Skeletal muscle tissue (tissue), 4 donors: ENCODE results near the gene MRPS30. TPM values are rescaled to one million over a fixed set of nuclear protein-coding genes. Genes with fewer than 3 reads are reported as not detected.
"Not testable (repeated sequence)": the region's sequence is repeated elsewhere in the genome, so short reads cannot be mapped to it uniquely, and the experiment has no call there.

Experiments used
- H3K27ac ChIP-seq: one replicate; pipeline ENCODE4 v1.7.0; 2013; ENCODE audit warnings: mild to moderate bottlenecking, low read depth, low read length, inconsistent platforms
- H3K27me3 ChIP-seq, 3 donors: one replicate each; pipeline ENCODE4 v1.7.0; 2013; ENCODE audit warnings: low read length in 3 of 3; ENCODE audit not compliant: control insufficient read depth in 3 of 3, insufficient read depth in 3 of 3
- H3K36me3 ChIP-seq, 3 donors: one replicate each; pipeline ENCODE4 v1.7.0; 2013; ENCODE audit warnings: low read length in 3 of 3; ENCODE audit not compliant: control insufficient read depth in 3 of 3, insufficient read depth in 3 of 3
- H3K4me1 ChIP-seq, 3 donors: one replicate each; pipeline ENCODE4 v1.7.0; 2013; ENCODE audit warnings: low read length in 3 of 3, mild to moderate bottlenecking in 3 of 3; ENCODE audit not compliant: control insufficient read depth in 3 of 3, insufficient read depth in 3 of 3
- H3K4me3 ChIP-seq, 3 donors: one replicate each; pipeline ENCODE4 v1.7.0; 2013; ENCODE audit warnings: low read length in 3 of 3
- H3K9ac ChIP-seq, 3 donors: one replicate each; pipeline ENCODE4 v1.7.0; 2013; ENCODE audit warnings: low read length in 3 of 3, mild to moderate bottlenecking in 3 of 3, moderate library complexity in 2 of 3, low read depth in 1 of 3
- H3K9me3 ChIP-seq, 3 donors: one replicate each; pipeline ENCODE4 v1.7.0; 2013; ENCODE audit warnings: low read length in 3 of 3; ENCODE audit not compliant: control insufficient read depth in 3 of 3
- total RNA-seq: library from RNA; depleted of rRNA; stranded (reverse); fragments of >200 nt; gene quantifications from one replicate; pipeline ENCODE4 v1.2.3, GENCODE V29; 2014
- donor health status: Osteomylitis.

Gene MRPS30
- total RNA-seq, 1 donor from 2014 or later: 64.7 TPM

GRCh38 chr5:44814761-44815160 lies 6.0 kb downstream of the MRPS30 start:
- peaks cover 10 to 54% (median 49%) of the 10 kb centered on the region in 3 donors for H3K36me3 ChIP-seq
- no peak overlapping the region for H3K27ac ChIP-seq

GRCh38 chr5:44821164-44821563 lies 12.4 kb downstream of the MRPS30 start:
- no peaks in the 10 kb centered on the region for H3K9me3 ChIP-seq
- H3K36me3 ChIP-seq: peaks cover 0 to 23% (median 8%) of the 10 kb centered on the region in 3 donors
- H3K4me1 ChIP-seq: no peaks in the 10 kb centered on the region
- no peak overlapping the region for H3K27ac ChIP-seq
- no peak overlapping the region for H3K9ac ChIP-seq
- no peaks in the 10 kb centered on the region for H3K27me3 ChIP-seq
- H3K4me3 ChIP-seq: no peak overlapping the region

More at GRCh38 chr5:44814761-44815160, 6.0 kb downstream of the MRPS30 start:
- Histone ChIP-seq H3K9me3 (no peaks in the 10 kb centered on the region), H3K4me3 (no peak overlapping the region), H3K4me1 (peaks cover 8 to 12% (median 10%) of the 10 kb centered on the region in 3 donors), H3K27me3 (no peaks in the 10 kb centered on the region), H3K9ac (no peak overlapping the region)

- not testable (repeated sequence) for H3K9me3 ChIP-seq, H3K27me3 ChIP-seq, H3K9ac ChIP-seq, H3K27ac ChIP-seq, H3K36me3 ChIP-seq, H3K4me1 ChIP-seq, H3K4me3 ChIP-seq
These were observed 15.9 kb downstream of the MRPS30 start for GRCh38 chr5:44824662-44825061.

GRCh38 chr5:44827681-44828080 lies 18.9 kb downstream of the MRPS30 start:
- Histone ChIP-seq H3K4me1 (no peaks in the 10 kb centered on the region), H3K4me3 (no peak overlapping the region), H3K9ac (no peak overlapping the region), H3K27ac (no peak overlapping the region), H3K9me3 (no peaks in the 10 kb centered on the region), H3K36me3 (peaks cover 0 to 3% (median 0%) of the 10 kb centered on the region in 3 donors), H3K27me3 (no peaks in the 10 kb centered on the region)

GRCh38 chr5:44828719-44829118 lies 20.0 kb downstream of the MRPS30 start:
- H3K4me1 ChIP-seq: no peaks in the 10 kb centered on the region
- no peaks in the 10 kb centered on the region for H3K9me3 ChIP-seq
- no peak overlapping the region for H3K4me3 ChIP-seq
- no peak overlapping the region for H3K27ac ChIP-seq
- peaks cover 0 to 3% (median 0%) of the 10 kb centered on the region in 3 donors for H3K36me3 ChIP-seq
- H3K9ac ChIP-seq: no peak overlapping the region
- H3K27me3 ChIP-seq: no peaks in the 10 kb centered on the region

- H3K9me3 ChIP-seq: no peaks in the 10 kb centered on the region
- H3K4me3 ChIP-seq: no peak overlapping the region
- no peak overlapping the region for H3K9ac ChIP-seq
- no peaks in the 10 kb centered on the region for H3K4me1 ChIP-seq
- H3K27me3 ChIP-seq: no peaks in the 10 kb centered on the region
- H3K27ac ChIP-seq: no peak overlapping the region
- H3K36me3 ChIP-seq: peaks cover 0 to 3% (median 0%) of the 10 kb centered on the region in 3 donors
These were observed 22.2 kb downstream of the MRPS30 start for GRCh38 chr5:44830951-44831350.

- Histone ChIP-seq H3K4me1 (no peaks in the 10 kb centered on the region), H3K27ac (no peak overlapping the region), H3K27me3 (no peaks in the 10 kb centered on the region), H3K4me3 (no peak overlapping the region), H3K9ac (no peak overlapping the region), H3K9me3 (no peaks in the 10 kb centered on the region), H3K36me3 (no peaks in the 10 kb centered on the region)
These were observed 24.5 kb downstream of the MRPS30 start for GRCh38 chr5:44833249-44833648.

GRCh38 chr5:44835693-44836092 lies 26.9 kb downstream of the MRPS30 start:
- Histone ChIP-seq H3K4me1 (no peaks in the 10 kb centered on the region), H3K36me3 (no peaks in the 10 kb centered on the region), H3K27ac (no peak overlapping the region), H3K9ac (no peak overlapping the region), H3K9me3 (no peaks in the 10 kb centered on the region), H3K4me3 (no peak overlapping the region), H3K27me3 (no peaks in the 10 kb centered on the region)

GRCh38 chr5:44839018-44839681 lies 30.4 kb downstream of the MRPS30 start:
- Histone ChIP-seq H3K27ac (no peak overlapping the region), H3K4me1 (no peaks in the 10 kb centered on the region), H3K36me3 (no peaks in the 10 kb centered on the region), H3K9ac (no peak overlapping the region), H3K9me3 (no peaks in the 10 kb centered on the region), H3K27me3 (no peaks in the 10 kb centered on the region), H3K4me3 (no peak overlapping the region)

- Histone ChIP-seq H3K4me3 (no peak overlapping the region), H3K27me3 (no peaks in the 10 kb centered on the region), H3K36me3 (no peaks in the 10 kb centered on the region), H3K9ac (no peak overlapping the region), H3K4me1 (no peaks in the 10 kb centered on the region), H3K9me3 (no peaks in the 10 kb centered on the region), H3K27ac (no peak overlapping the region)
These were observed 33.9 kb downstream of the MRPS30 start for GRCh38 chr5:44842496-44843282.
